Calu3 (cell line): ENCODE results near the gene EXOC6B. TPM values are rescaled to one million over a fixed set of nuclear protein-coding genes. Genes with fewer than 3 reads are reported as not detected.

Experiments used
- BruUV-seq: library from RNA; stranded (reverse); fragments of 400-500 nt; replicated peaks from 2 replicates; lab custom pipeline; 2021; lab: Mats Ljungman, UMichigan
- CTCF ChIA-PET: fragments of 300-600 bp; sonication (Branson Sonifier 250); formaldehyde crosslinking; loops from one replicate; lab custom pipeline; 2022; ENCODE audit warnings: antibody characterized with exemption; lab: Charles Lee
- DNase-seq: peaks from one replicate; pipeline ENCODE4 v3.0.0; 2022
- H3K27ac Mint-ChIP-seq: one replicate; pipeline ENCODE4 v1.8.0; 2022; ENCODE audit warnings: mixed read lengths; ENCODE audit not compliant: unreplicated experiment
- H3K27me3 Mint-ChIP-seq: one replicate; pipeline ENCODE4 v1.8.0; 2022; ENCODE audit warnings: mixed read lengths; ENCODE audit not compliant: unreplicated experiment
- H3K36me3 Mint-ChIP-seq: one replicate; pipeline ENCODE4 v1.8.0; 2022; ENCODE audit warnings: mild to moderate bottlenecking, moderate library complexity, mixed read lengths; ENCODE audit not compliant: insufficient read depth, unreplicated experiment
- H3K4me1 Mint-ChIP-seq: one replicate; pipeline ENCODE4 v1.8.0; 2022; ENCODE audit warnings: mild to moderate bottlenecking, low read depth, mixed read lengths; ENCODE audit not compliant: unreplicated experiment
- H3K4me3 Mint-ChIP-seq: one replicate; pipeline ENCODE4 v1.8.0; 2022; ENCODE audit warnings: mild to moderate bottlenecking, low read depth, moderate library complexity, mixed read lengths; ENCODE audit not compliant: unreplicated experiment
- H3K9me3 Mint-ChIP-seq: one replicate; pipeline ENCODE4 v1.8.0; 2022; ENCODE audit warnings: low read depth, mixed read lengths; ENCODE audit not compliant: unreplicated experiment
- intact Hi-C: fragments of 100-400 bp; cut with micrococcal nuclease; formaldehyde crosslinking; loops from one replicate; pipeline ENCODE4 v1.10.0; 2022; ENCODE audit not compliant: unreplicated experiment
- total RNA-seq: library from RNA; stranded (reverse); gene quantifications from 2 replicates; pipeline ENCODE4 v1.2.3, GENCODE V29; 2022
- TF ChIP-seq, protein P1 (sequence below): fragments of 200-600 bp; IDR thresholded peaks from one replicate; pipeline ENCODE4 v1.8.0; 2022; ENCODE audit warnings: antibody characterized with exemption; ENCODE audit not compliant: unreplicated experiment

The EXOC6B gene
- total RNA-seq, 1 experiment from 2014 or later = 26.6 TPM

- DNase-seq = no peak
- intact Hi-C loops = no loop called here
- no TSS peak for BruUV-seq
- Mint-ChIP-seq H3K27me3 (no peaks in the 10 kb centered on the region), H3K36me3 (no peaks in the 10 kb centered on the region), H3K9me3 (no peaks in the 10 kb centered on the region), H3K27ac (no peak overlapping the region), H3K4me3 (no peak overlapping the region), H3K4me1 (peaks cover 30% of the 10 kb centered on the region)
- CTCF ChIA-PET = no interaction called here
- TF ChIP-seq, protein P1, sequence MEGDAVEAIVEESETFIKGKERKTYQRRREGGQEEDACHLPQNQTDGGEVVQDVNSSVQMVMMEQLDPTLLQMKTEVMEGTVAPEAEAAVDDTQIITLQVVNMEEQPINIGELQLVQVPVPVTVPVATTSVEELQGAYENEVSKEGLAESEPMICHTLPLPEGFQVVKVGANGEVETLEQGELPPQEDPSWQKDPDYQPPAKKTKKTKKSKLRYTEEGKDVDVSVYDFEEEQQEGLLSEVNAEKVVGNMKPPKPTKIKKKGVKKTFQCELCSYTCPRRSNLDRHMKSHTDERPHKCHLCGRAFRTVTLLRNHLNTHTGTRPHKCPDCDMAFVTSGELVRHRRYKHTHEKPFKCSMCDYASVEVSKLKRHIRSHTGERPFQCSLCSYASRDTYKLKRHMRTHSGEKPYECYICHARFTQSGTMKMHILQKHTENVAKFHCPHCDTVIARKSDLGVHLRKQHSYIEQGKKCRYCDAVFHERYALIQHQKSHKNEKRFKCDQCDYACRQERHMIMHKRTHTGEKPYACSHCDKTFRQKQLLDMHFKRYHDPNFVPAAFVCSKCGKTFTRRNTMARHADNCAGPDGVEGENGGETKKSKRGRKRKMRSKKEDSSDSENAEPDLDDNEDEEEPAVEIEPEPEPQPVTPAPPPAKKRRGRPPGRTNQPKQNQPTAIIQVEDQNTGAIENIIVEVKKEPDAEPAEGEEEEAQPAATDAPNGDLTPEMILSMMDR = no peak
These were observed 47.4 kb downstream of the EXOC6B start for GRCh38 chr2:72778410-72778809.

- Mint-ChIP-seq H3K27ac (no peak overlapping the region), H3K27me3 (no peaks in the 10 kb centered on the region), H3K4me1 (peaks cover 6% of the 10 kb centered on the region), H3K36me3 (no peaks in the 10 kb centered on the region), H3K9me3 (no peaks in the 10 kb centered on the region), H3K4me3 (no peak overlapping the region)
- BruUV-seq = no TSS peak
- TF ChIP-seq, protein P1 = peak; percentile 64
- CTCF ChIA-PET = no interaction called here
- peak; percentile 71 for DNase-seq
- intact Hi-C loops = loop anchor here (1.0 kb wide), 1 partner anchor 88 kb away; no protein-coding TSS in a partner anchor
These were observed 54.9 kb downstream of the EXOC6B start for GRCh38 chr2:72770879-72771461.

DNA sequence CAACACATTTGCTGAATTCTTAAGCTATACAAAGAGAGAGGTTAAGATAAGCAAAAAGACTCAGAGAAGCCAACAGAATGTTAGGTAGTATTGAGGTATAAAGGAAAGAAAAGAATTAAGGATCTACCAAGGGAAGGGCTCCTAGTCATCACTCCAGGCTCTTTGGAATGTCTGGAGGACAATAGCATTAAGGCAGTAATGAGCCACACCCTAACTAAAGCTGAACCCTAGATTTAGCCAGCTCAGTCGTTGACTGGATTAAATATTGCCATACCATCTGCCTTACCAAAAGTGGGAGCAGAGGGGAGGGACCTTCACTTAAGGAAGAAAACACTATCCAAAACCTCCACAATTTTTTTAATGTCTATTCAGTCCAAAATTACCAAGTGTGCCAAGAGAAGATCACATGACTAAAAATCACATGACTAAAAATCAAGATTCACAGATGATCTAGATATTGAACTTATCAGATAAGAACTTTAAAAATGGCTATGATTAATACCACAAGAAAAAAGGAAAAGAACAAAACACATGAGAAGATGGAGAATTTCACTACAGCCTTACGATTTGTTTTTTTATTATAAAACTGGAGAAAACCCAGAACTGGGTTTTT lies 59.7 kb downstream of the EXOC6B start:
- no peak for DNase-seq
- Mint-ChIP-seq H3K9me3 (peaks cover 2% of the 10 kb centered on the region), H3K27ac (no peak overlapping the region), H3K36me3 (no peaks in the 10 kb centered on the region), H3K4me3 (no peak overlapping the region), H3K4me1 (peaks cover 11% of the 10 kb centered on the region), H3K27me3 (no peaks in the 10 kb centered on the region)
- no TSS peak for BruUV-seq
- TF ChIP-seq, protein P1 = no peak
- CTCF ChIA-PET = interaction anchor here (1.2 kb wide), 1 partner anchor 97 kb away, joined by 5 read pairs; no protein-coding TSS in a partner anchor
- intact Hi-C loops = no loop called here

GRCh38 chr2:72762276-72762675 lies 63.6 kb downstream of the EXOC6B start:
- Mint-ChIP-seq H3K36me3 (no peaks in the 10 kb centered on the region), H3K4me1 (peaks cover 24% of the 10 kb centered on the region), H3K27me3 (no peaks in the 10 kb centered on the region), H3K9me3 (peaks cover 2% of the 10 kb centered on the region), H3K4me3 (no peak overlapping the region), H3K27ac (no peak overlapping the region)
- TF ChIP-seq, protein P1 = no peak
- DNase-seq = no peak
- no TSS peak for BruUV-seq
- CTCF ChIA-PET = no interaction called here
- intact Hi-C loops = no loop called here
